ENCODE data around the gene RERG. TPM values are rescaled to one million over a fixed set of nuclear protein-coding genes. Genes with fewer than 3 reads are reported as not detected.

Gene RERG
- total RNA-seq, 1 donor from 2014 or later, result 0.13 TPM

DNA sequence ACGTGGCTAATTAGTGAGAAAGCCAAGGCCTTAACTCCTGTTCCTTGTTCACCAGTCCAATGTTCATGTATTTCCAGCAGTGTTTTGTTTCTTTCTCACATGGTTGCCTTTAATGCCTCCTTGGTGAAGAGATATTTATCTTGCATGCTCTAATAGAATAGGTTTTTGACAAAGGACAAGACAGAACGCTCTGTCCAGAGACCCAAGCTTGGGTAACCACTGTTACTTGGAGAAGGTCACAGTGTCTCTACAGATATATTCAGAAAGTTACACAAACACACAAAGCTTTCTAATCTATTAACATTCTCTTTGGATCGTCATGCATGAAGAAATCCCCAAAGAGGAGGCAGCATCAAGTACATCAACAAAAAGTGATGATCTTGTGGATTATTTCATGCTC, 33.1 kb downstream of the RERG start:
- no peak for DNase-seq (ENCODE audit: low read depth, low spot score)

DNA sequence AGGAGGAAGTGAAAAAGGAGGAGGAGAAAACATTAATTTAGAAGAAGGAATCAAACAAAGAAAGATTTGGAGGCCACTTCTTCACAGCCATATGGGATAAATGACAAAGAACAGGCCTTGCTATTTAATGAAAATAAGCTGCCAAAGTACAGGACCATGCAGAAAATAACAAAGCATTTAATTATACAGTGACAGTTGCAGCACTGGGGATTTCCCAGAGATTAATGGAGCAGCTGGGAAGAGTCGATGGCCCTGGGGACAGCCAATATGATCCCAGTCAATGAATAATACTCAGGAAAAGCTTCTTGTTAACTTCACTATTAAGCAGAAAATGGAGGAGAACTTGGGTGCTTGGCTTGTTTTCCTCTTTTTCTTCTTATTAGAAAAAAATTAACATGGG, 34.6 kb downstream of the RERG start:
- DNase-seq (ENCODE audit: low read depth, low spot score), result no peak

DNA sequence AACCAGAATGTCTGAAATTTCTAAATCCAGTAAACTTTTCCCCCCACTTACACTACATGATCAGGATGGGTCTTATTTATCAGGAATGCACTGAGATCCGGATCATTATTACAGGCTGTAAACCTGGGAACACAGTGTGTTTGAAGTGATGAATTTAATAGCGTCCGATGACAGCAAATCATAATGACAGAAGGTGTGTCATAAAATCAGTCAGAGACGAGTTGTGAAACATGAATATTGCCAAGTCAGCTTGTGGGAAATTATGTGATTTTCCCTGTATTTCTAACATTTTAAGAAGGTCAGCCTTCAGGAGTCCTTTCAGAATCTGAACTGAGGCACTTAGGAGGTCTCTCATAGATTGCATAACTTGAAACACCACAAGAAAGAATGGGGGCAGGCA, 36.7 kb downstream of the RERG start:
- no peak for DNase-seq (ENCODE audit: low read depth, low spot score)

DNA sequence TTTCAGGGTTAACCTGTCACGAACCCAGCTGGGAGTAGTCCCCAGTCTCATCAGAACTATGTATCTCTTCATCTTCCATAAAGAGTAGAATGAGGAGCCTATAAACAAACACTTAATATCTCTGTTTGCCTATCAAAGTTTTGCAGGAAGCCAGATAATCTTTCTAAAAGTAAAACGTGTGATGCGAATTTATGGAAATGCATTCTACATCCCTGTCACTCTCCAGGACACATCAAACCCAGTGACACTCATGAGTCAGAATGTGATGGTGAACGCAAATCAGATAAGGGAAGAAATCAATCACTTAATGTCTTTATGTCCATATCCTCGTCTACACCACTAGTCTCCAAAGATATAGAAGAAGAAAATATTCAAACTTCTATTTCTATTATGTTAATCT, 37.4 kb downstream of the RERG start:
- DNase-seq (ENCODE audit: low read depth, low spot score), result no peak

DNA sequence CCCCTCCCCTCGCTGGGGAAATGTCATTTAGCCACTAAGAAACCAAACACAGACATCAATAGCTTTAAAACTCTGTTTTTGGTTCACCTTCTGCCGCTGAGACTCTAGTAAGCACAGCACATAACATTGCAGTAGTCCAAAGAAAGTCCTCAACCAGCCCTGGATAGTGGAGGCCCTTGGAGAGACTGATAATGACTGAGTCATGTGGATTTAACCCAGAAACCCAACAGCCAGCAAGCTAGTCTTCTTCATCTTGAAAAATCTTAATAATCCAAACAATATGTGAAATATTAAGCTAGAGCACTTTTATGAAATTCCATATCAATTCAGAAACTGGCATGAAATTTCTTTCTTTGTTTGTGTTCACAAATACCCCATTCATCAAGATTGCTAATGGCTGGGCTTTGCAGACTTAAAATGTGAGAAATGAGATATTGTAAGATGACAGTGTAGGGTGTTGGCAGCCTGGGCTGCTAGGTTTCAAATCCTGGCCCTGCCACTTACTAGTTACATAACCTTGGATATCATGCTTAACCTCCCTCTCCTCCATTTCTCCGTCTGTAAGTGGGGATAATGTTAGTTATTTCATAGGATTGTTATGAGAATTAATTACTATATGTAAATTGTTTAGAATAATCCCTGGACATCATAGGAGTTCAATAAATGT, 40.1 kb downstream of the RERG start:
- no peak for DNase-seq (ENCODE audit: low read depth, low spot score)

DNA sequence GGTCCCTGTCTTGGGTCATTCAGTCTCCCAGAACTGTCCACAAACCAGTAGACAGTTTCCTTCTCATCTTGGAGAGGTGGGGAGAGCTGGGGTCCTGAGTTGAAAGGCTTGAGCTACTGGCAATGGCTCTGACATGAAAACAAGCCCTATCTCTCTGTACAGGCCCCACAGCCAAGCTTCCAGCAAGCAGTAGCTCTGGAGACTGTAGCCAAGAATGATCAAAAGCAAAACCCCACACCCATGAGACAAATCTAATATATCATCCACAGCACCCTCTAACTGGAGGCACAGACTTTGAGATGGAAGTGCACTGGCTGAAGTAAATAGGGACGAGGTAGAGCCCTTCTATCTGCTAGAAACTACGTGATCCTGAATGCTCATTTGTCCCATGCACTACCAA, 40.9 kb downstream of the RERG start:
- DNase-seq (ENCODE audit: low read depth, low spot score), result no peak

DNA sequence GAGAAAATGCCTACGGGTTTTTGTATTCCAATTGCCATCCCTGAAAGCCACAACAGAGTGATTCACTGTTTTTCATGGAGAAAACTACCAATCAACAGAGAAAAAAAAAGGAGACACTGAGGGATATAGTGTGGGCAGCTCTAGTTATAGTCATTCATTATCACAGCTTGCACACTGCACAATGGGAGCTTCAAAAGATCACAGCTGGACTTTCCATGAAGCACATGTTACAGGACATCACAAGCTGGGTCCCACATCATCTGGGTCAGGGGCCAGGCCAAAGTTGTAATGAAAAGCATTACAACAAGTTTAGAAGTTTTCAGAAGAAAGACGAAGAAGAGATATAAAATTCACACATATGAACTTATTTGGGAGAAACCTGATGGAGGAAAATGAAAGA, 41.5 kb downstream of the RERG start:
- no peak for DNase-seq (ENCODE audit: low read depth, low spot score)

DNA sequence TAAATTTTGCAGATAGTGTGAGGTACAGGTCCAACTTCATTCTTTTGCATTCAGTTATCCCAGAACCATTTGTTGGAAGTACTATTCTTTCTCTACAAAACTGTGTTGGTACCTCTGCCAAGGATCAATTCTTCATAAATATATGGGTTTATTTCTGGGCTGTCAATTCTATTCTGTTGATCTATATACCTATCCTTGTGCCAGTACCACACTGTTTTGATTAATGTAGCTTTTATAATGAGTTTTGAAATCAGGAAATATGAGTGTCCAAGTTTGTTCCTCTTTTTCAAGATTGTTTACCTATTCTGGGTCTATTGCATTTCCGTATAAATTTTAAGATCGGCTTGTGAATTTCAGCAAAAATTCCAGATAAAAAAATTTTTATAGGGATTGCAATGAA, 48.1 kb downstream of the RERG start:
- DNase-seq (ENCODE audit: low read depth, low spot score), result no peak

DNA sequence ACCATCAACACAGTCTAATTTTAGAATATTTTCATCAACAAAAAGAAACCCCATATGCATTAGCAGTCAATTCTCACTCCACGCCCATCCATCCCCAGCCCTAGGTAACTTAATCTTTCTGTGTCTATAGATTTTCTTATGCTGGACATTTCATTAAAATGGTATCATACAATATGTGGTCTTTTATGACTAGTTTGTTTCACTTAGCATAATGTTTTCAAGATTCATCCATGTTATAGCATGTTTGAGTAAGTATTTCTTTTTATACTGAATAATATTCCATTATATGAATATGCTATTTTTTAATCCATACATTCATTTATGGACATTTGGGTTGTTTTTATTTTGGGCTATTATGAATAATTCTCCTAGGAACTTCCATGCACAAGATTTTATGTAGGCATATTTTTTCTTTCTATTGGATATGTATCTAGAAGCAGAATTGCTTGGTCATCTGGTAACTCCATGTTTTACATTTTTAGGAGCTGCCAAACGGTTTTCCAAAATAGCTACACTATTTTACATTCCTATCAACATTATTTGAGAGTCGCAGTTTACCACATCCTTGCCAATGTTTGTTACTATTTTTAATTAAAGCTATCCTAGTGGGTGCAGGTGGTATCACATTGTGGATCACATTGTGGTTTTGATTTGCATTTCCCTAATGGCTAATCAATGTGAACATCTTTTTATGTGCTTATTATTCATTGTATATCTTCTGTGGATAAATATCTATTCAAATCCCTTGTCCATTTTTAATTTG, 49.0 kb downstream of the RERG start:
- DNase-seq (ENCODE audit: low read depth, low spot score), result no peak

DNA sequence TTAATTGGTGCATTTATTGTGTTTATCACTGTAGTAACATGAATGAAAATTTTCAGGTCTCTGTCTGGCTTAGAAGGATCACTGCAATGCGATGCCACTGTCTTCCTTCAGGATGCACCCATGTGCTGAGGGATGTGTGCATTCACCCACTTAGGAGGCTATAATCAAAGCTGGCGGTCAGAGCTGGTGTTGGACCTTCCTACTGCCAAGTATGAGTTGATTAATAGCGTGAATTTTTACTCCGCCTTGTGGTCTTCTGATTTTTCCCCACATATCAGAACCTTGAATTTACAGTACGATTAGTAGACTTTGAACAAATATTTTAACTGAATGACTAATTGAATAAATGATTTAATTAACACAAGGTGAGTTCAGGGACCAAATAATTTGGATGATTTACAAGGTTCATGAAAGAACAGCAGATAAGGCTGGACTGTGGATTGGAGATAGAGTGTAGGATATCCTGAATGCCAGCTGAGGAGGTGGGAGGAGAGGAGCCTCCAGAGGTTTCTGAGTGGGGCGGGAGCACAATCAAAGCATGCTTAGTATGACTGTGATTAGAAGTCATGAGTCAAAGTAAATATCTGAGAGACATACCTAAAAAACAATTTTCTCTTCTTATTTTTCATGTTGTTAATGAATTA, 50.1 kb downstream of the RERG start:
- no peak for DNase-seq (ENCODE audit: low read depth, low spot score)

DNA sequence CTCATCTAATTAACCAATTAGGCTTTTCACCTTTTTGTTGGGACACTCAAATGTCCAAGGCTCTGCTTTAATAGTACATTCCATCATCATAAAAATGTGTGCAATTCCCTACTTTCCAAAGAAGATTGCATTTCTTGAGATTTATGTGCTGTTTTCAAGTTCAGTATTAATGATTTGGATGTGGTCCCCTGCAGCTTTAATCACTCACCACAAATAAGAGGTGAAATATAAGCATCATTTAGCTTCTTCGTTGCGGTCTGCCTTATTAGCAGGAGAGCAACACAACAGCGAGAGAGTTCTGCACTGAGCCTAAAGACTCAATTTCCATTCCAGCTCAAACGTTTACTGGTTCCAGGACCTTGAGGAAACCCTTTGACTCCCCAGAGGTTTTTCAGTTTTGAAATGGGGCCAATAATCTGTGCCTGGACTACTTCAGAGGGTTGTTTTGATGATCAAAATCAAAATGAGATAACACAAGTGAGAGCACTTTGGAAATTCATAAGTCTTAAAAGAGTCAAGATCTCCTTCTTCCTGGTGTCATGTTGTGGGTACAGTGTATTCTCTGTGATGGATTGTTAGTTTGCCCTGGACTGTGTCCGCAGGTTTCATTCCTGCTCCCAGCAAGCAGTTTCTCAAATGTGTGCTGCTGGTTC, 53.1 kb downstream of the RERG start:
- DNase-seq (ENCODE audit: low read depth, low spot score), result no peak

DNA sequence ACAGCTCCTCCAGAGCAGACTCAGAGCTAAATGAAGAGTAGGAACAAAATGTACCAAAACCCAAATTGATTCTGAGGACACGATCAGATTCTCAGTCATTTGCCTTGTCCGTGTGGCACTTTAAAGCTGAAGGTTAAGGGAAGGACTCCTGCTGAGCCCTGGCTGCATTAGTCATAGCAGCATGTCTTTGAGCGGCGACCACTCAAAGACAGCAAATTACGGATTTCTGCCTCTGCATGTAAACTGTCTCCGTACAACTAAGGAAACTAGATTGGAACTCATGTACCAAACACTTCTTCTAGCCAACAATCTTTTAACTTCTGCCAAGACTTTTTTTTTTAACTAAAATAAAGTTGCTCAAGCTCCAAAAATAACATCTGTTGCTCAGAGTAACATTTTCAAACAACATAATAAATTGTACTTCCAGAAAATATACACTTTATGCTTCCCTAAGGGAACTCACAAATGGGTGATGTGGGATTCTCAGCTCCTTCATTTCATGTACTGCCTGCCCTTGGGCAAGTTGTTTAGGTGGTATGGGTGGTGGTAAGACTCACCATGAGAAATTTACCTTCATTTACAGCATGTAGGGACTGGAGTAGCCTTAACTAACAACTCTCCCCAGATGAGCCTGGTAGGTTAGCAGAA, 56.1 kb downstream of the RERG start:
- no peak for DNase-seq (ENCODE audit: low read depth, low spot score)

DNA sequence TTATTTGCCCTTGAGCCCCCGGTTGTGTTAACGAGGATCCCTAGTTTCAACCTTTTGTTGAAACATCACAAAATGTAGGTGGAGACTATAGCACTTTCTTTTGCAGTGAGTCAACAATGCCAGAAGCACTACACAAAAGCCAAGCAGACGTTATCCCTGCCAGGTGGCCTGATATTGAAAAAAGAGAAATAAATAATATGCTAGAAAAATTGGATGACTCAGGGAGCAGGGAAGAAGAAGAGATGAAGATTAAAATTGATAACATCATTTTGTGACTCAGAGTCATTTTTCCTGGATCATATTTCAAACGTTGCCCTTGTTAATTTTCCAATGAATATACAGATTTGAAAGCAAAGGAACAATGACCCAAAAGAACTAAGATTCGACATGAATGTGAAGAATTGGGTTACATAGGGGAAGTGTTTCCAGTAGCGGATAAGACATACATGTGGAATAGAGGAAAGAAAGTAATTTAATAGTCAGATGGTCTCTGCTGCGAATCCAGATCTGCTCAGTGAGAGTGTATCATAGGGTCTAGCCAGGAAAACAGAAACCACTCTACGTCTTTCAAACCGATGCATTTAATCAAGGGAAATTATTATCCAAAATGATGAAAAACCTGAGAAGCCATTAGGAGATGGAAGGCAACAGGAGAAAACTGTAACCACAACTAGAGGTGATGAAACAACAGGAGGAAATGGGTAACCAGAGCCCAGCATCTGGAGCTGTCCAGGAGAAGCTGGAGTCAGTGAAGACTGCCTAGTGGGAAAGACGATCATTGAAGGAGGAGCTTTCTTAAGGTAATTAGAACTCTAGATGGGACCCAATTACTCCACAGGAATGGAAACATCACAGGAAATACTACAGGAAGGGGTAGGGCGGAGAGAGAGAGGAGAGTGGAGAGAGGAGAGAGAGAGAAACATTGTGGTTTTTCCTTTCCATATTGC, 57.9 kb downstream of the RERG start:
- DNase-seq (ENCODE audit: low read depth, low spot score), result no peak

DNA sequence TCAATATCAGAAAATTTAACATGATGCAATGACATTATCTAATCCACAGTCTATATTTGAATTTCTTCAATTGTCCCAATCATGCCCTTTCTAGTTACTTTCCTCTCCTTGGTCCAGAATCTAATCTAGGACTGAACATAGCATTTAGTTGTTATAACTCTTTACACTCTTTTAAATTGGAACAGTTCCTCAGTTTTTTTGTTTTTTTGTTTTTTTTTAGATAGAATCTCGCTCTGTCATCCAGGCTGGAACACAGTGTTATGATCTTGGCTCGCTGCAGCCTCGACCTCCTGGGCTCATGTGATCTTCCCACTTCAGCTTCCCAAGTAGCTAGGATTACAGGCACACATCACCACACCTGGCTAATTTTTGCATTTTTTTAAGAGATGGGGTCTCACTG, 63.1 kb downstream of the RERG start:
- no peak for DNase-seq (ENCODE audit: low read depth, low spot score)

DNA sequence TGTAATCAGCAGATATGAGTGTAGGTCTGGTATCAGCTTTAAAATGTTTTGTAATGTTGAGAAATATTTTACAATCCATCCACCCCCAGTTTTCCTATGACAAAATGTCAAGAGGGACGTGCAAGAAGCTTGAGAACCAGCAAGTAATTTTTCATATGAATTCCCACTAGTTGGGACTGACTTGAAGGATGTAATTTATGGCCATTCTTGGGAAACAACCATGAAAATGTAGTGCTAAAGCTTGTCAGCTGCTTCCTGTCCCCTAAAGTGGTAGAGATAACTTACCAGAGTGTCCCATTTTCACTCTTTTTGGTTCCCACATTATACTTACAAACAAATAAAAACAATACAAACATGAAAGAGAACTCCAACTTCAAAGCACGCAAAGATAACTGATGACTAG, 63.9 kb downstream of the RERG start:
- DNase-seq (ENCODE audit: low read depth, low spot score), result no peak

DNA sequence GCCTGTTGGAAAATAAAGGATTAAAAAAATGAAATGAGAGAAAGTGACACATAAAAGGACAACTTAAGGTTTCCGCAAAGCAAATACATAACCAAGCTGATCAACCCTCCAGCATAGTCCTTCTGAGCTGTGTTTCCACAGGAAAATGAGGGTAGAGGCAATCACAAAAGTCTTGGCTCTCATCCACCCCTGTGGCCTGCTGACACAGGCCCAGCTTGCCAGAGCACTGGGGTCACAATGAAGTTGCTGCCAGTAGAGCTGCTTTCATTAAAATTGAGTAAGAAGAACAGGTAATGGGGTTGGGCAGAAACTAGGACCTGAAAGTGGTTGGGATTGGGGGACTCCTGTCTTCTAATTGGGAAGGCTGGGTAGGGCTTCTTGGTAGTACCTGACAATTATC, 65.9 kb downstream of the RERG start:
- no peak for DNase-seq (ENCODE audit: low read depth, low spot score)

DNA sequence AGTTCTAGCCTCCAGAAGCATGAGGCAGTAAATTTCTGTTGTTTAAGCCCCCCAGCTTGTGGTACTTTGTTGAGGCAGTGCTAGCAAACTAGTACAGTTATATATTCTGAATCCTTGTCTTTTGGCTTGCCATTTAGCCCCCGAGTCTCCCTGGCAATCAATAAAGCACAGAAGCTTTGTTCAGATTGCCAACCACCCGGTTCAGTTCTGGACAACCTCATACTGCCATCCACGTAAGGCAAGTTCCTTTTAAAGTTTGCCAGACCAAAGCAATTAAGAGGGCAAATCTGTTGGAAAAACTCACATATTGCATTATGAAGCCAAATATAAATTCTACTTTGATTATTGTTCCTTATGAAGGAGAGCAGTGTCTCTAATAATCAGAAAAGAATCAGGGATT, 67.1 kb downstream of the RERG start:
- DNase-seq (ENCODE audit: low read depth, low spot score), result no peak

DNA sequence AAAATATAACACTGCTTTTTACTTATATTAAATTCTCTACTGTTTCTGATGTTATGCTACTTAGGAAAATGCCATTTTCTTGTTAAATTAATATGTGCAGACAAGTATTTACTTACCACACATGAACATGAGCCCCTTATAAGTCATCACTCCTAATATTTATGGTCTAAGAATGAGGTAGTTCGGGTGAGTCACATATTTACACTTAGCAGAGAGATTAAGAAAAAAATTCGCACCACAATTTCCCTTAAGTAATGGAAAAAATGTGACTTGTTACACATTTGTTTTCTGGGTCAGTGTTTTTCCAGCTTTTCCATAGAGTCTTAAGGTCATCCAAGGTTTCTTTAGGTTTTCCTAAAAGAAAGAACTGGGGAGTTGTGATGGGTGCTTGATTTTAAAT, 68.3 kb downstream of the RERG start:
- peak; percentile 13 for DNase-seq (ENCODE audit: low read depth, low spot score)

DNA sequence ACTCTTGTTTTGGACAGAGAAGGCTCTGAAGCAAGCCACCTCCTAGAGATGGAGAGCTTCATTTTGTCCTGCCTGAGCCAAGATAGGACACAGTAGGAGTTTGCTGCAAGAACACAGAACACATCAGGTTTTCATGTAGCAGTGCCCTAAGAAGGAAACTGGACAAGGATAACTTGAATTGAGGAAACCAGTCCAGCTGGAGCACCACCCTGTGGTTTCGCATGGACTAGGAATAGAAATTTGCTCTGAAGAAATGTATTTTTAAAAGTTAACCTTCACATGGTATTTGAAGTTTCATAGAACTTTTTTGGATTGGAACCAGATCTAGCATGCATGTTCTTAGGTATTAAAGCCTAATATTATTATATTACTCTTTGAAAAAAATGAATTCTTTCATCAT, 68.8 kb downstream of the RERG start:
- no peak for DNase-seq (ENCODE audit: low read depth, low spot score)

DNA sequence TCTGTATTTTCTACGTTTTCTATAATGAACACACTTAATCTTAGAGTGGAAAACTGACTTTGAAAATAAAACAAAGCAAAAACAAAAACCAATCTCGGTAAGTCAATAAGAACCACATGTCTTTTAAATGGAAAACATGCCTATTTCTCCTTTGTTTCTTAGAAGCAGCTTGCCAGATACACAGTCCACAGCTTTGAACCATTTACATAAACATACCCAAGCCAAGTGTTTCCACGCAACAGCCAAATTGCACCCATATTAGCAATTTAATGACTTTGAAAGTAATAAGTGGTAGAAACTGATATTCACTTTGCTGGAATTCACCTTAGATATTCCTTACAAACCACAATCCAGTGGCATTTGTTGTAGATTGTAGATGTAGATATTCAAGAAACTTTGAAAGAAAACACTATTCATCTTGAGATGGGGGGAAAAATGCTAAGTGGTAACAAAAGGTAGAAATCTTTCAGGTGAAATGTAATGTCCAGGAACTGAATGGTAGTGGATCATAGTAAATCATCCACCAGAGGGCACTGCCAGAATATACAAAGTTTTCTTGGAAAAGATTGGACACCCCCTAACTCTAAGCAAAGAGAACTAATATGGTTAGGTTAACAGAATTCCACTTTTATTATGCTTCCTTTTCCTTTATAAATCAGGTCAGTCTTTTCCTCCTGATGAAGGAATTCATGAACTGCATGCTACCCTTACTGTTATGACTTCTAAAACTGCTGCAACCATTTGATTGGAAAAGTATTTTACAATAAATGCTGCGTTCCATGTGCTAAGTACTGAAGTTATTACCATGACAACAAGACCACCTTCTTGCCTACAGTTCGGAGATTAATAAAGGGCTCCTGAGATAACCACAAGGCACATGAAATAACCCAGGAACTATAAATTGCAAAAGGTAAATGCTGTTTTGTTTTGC, 69.8 kb downstream of the RERG start:
- no peak for DNase-seq (ENCODE audit: low read depth, low spot score)
